Muscle layer of duodenum (tissue), 2 donors: ENCODE results near the gene SNRNP70.
"Not testable (repeated sequence)": the region's sequence is repeated elsewhere in the genome, so short reads cannot be mapped to it uniquely, and the experiment has no call there.

Experiments
- H3K27ac ChIP-seq: one replicate; pipeline ENCODE4 v1.7.0; 2013; ENCODE audit warnings: mild to moderate bottlenecking, low read length
- H3K27me3 ChIP-seq: one replicate; pipeline ENCODE4 v1.7.0; 2013; ENCODE audit warnings: low read depth, mild to moderate bottlenecking, control low read depth, low read length
- H3K36me3 ChIP-seq, 2 donors: one replicate each; pipeline ENCODE4 v1.7.0; 2013; ENCODE audit warnings: low read length in 2 of 2, control low read depth in 1 of 2, mild to moderate bottlenecking in 1 of 2; ENCODE audit not compliant: insufficient read depth in 2 of 2, control insufficient read depth in 1 of 2
- H3K4me1 ChIP-seq, 2 donors: one replicate each; pipeline ENCODE4 v1.7.0; 2013; ENCODE audit warnings: low read length in 2 of 2, mild to moderate bottlenecking in 2 of 2, control low read depth in 1 of 2, moderate library complexity in 1 of 2; ENCODE audit not compliant: insufficient read depth in 2 of 2, control insufficient read depth in 1 of 2
- H3K4me3 ChIP-seq, 2 donors: one replicate each; pipeline ENCODE4 v1.7.0; 2013; ENCODE audit warnings: low read length in 2 of 2, low read depth in 1 of 2, mild to moderate bottlenecking in 1 of 2
- H3K9me3 ChIP-seq, 2 donors: one replicate each; pipeline ENCODE4 v1.7.0; 2013; ENCODE audit warnings: low read length in 2 of 2, control low read depth in 1 of 2, mild to moderate bottlenecking in 1 of 2; ENCODE audit not compliant: control insufficient read depth in 1 of 2
- donor health status: healthy.

The SNRNP70 gene

GRCh38 chr19:49085020-49085867 lies at the start of gene SNRNP70:
Gene SNRNP70, plus strand, starts transcription at chr19:49085451. Its CDS starts 964 bp downstream, at chr19:49086415.
- no peaks in the 10 kb centered on the region for H3K27me3 ChIP-seq
- H3K27ac ChIP-seq: peak within 1 kb of the TSS; percentile 84
- H3K4me1 ChIP-seq: peaks cover 9 to 21% of the 10 kb centered on the region in 2 donors
- H3K36me3 ChIP-seq: peaks cover 8 to 10% of the 10 kb centered on the region in 2 donors
- peak within 1 kb of the TSS; percentile 97 to 99 for H3K4me3 ChIP-seq
- no peaks in the 10 kb centered on the region for H3K9me3 ChIP-seq

- not testable (repeated sequence) for H3K36me3 ChIP-seq, H3K27ac ChIP-seq, H3K4me1 ChIP-seq, H3K9me3 ChIP-seq, H3K27me3 ChIP-seq, H3K4me3 ChIP-seq
Measured at GRCh38 chr19:49036815-49037214, 48.4 kb upstream of the SNRNP70 start, which contains the start of gene CGB1. Gene CGB1, minus strand, starts transcription at chr19:49036895. Its CDS starts 184 bp downstream, at chr19:49036711.

GRCh38 chr19:49038111-49038510 lies 47.1 kb upstream of the SNRNP70 start:
- not testable (repeated sequence) for H3K4me1 ChIP-seq, H3K36me3 ChIP-seq, H3K4me3 ChIP-seq, H3K27ac ChIP-seq, H3K27me3 ChIP-seq, H3K9me3 ChIP-seq

GRCh38 chr19:49038557-49039276 lies 46.5 kb upstream of the SNRNP70 start:
- not testable (repeated sequence) for H3K4me1 ChIP-seq, H3K9me3 ChIP-seq, H3K36me3 ChIP-seq, H3K27me3 ChIP-seq, H3K4me3 ChIP-seq, H3K27ac ChIP-seq

GRCh38 chr19:49039736-49040135 lies 45.5 kb upstream of the SNRNP70 start:
- not testable (repeated sequence) for H3K27ac ChIP-seq, H3K27me3 ChIP-seq, H3K4me1 ChIP-seq, H3K36me3 ChIP-seq, H3K4me3 ChIP-seq, H3K9me3 ChIP-seq

- H3K27me3 ChIP-seq: no peaks in the 10 kb centered on the region
- H3K4me3 ChIP-seq: no peak overlapping the region
- H3K9me3 ChIP-seq: no peaks in the 10 kb centered on the region
- no peaks in the 10 kb centered on the region for H3K4me1 ChIP-seq
- no peak overlapping the region for H3K27ac ChIP-seq
- no peaks in the 10 kb centered on the region for H3K36me3 ChIP-seq
Measured at GRCh38 chr19:49042177-49042576, 43.1 kb upstream of the SNRNP70 start.

GRCh38 chr19:49042666-49043065 lies 42.6 kb upstream of the SNRNP70 start:
- not testable (repeated sequence) for H3K4me1 ChIP-seq, H3K27ac ChIP-seq, H3K9me3 ChIP-seq, H3K27me3 ChIP-seq, H3K36me3 ChIP-seq, H3K4me3 ChIP-seq

- not testable (repeated sequence) for H3K4me3 ChIP-seq, H3K9me3 ChIP-seq, H3K27ac ChIP-seq, H3K4me1 ChIP-seq, H3K36me3 ChIP-seq, H3K27me3 ChIP-seq
Measured at GRCh38 chr19:49043548-49043947, 41.7 kb upstream of the SNRNP70 start, which contains the start of gene CGB5. Gene CGB5, plus strand, starts transcription at chr19:49043848. Its CDS starts 362 bp downstream, at chr19:49044210.

- H3K36me3 ChIP-seq, H3K4me1 ChIP-seq, H3K9me3 ChIP-seq, H3K27ac ChIP-seq, H3K4me3 ChIP-seq, H3K27me3 ChIP-seq: not testable (repeated sequence)
Measured at GRCh38 chr19:49049011-49049410, 36.2 kb upstream of the SNRNP70 start, which contains the start of gene CGB8. Gene CGB8, minus strand, starts transcription at chr19:49049111. Its CDS starts 372 bp downstream, at chr19:49048739.

- not testable (repeated sequence) for H3K36me3 ChIP-seq, H3K4me1 ChIP-seq, H3K27ac ChIP-seq, H3K4me3 ChIP-seq, H3K9me3 ChIP-seq, H3K27me3 ChIP-seq
Measured at GRCh38 chr19:49049834-49050233, 35.4 kb upstream of the SNRNP70 start.

- not testable (repeated sequence) for H3K9me3 ChIP-seq, H3K36me3 ChIP-seq
Measured at GRCh38 chr19:49050376-49051033, 34.7 kb upstream of the SNRNP70 start.

More at GRCh38 chr19:49050376-49051033, 34.7 kb upstream of the SNRNP70 start:
- not testable (repeated sequence) for H3K4me3 ChIP-seq, H3K27me3 ChIP-seq, H3K27ac ChIP-seq, H3K4me1 ChIP-seq
